ENCODE measurements around the gene SPARCL1. TPM values are rescaled to one million over a fixed set of nuclear protein-coding genes. Genes with fewer than 3 reads are reported as not detected.

Gene SPARCL1
- total and polyA plus RNA-seq, 3 donors from 2014 or later, result 110 to 138 (median 124) TPM

GRCh38 chr4:87502580-87503238, 26.5 kb downstream of the SPARCL1 start:
- no peaks in the 10 kb centered on the region for H3K27me3 ChIP-seq
- peak overlapping the region in 1 of 2 donors; percentile 55 for H3K27ac ChIP-seq
- no peak for DNase-seq
- no peaks in the 10 kb centered on the region for H3K9me3 ChIP-seq
- no peaks in the 10 kb centered on the region for H3K36me3 ChIP-seq (ENCODE audit: low read depth, missing control alignments)
- intact Hi-C loops (cut with DNase I; ENCODE audit: low total_unique reads), result no loop called here
- no peak overlapping the region for H3K4me3 ChIP-seq
- no peaks in the 10 kb centered on the region for H3K4me1 ChIP-seq
- TF ChIP-seq CTCF (IDR thresholded peaks at IDR 0.05), result no peak
- no peak for TF ChIP-seq POLR2A (IDR thresholded peaks at IDR 0.05)

- H3K36me3 ChIP-seq (ENCODE audit: low read depth, missing control alignments), result no peaks in the 10 kb centered on the region
- WGBS, 2 donors, result 48 to 55% methylated on average over 4 of the region's 4 CpGs
- no peaks in the 10 kb centered on the region for H3K27me3 ChIP-seq
- no peak for DNase-seq
- H3K4me1 ChIP-seq, result no peaks in the 10 kb centered on the region
- H3K9me3 ChIP-seq, result no peaks in the 10 kb centered on the region
- intact Hi-C loops (cut with DNase I; ENCODE audit: low total_unique reads), result no loop called here
- no peak overlapping the region for H3K4me3 ChIP-seq
- TF ChIP-seq POLR2A (IDR thresholded peaks at IDR 0.05) (no peak), CTCF (IDR thresholded peaks at IDR 0.05) (no peak)
- peak overlapping the region in 1 of 2 donors; percentile 5 for H3K27ac ChIP-seq
Observed at GRCh38 chr4:87500092-87500462, 29.1 kb downstream of the SPARCL1 start.

GRCh38 chr4:87499403-87500091, 29.6 kb downstream of the SPARCL1 start:
- no peak overlapping the region for H3K4me3 ChIP-seq
- peak overlapping the region in 1 of 2 donors; percentile 14 for H3K27ac ChIP-seq
- no peak for DNase-seq
- no peaks in the 10 kb centered on the region for H3K27me3 ChIP-seq
- H3K36me3 ChIP-seq (ENCODE audit: low read depth, missing control alignments), result no peaks in the 10 kb centered on the region
- no peak for TF ChIP-seq CTCF (IDR thresholded peaks at IDR 0.05)
- TF ChIP-seq POLR2A (IDR thresholded peaks at IDR 0.05), result no peak
- intact Hi-C loops (cut with DNase I; ENCODE audit: low total_unique reads), result no loop called here
- no peaks in the 10 kb centered on the region for H3K4me1 ChIP-seq
- no peaks in the 10 kb centered on the region for H3K9me3 ChIP-seq
- WGBS, 2 donors, result 49 to 60% methylated on average over 7 of the region's 7 CpGs

GRCh38 chr4:87498446-87498900, 30.7 kb downstream of the SPARCL1 start:
- Histone ChIP-seq H3K36me3 (ENCODE audit: low read depth, missing control alignments) (no peaks in the 10 kb centered on the region), H3K27ac (peak overlapping the region; percentile 14 to 16), H3K9me3 (no peaks in the 10 kb centered on the region), H3K4me1 (no peaks in the 10 kb centered on the region), H3K27me3 (no peaks in the 10 kb centered on the region), H3K4me3 (no peak overlapping the region)
- TF ChIP-seq POLR2A (IDR thresholded peaks at IDR 0.05) (no peak), CTCF (IDR thresholded peaks at IDR 0.05) (no peak)
- 41 to 46% methylated on average over 5 of the region's 5 CpGs for WGBS, 2 donors
- intact Hi-C loops (cut with DNase I; ENCODE audit: low total_unique reads), result no loop called here
- no peak for DNase-seq
